Measurements from ENCODE around the gene PAK2. TPM values are rescaled to one million over a fixed set of nuclear protein-coding genes. Genes with fewer than 3 reads are reported as not detected.

PAK2 gene
- 99.6 and 101 TPM in 2 replicates for total RNA-seq

DNA sequence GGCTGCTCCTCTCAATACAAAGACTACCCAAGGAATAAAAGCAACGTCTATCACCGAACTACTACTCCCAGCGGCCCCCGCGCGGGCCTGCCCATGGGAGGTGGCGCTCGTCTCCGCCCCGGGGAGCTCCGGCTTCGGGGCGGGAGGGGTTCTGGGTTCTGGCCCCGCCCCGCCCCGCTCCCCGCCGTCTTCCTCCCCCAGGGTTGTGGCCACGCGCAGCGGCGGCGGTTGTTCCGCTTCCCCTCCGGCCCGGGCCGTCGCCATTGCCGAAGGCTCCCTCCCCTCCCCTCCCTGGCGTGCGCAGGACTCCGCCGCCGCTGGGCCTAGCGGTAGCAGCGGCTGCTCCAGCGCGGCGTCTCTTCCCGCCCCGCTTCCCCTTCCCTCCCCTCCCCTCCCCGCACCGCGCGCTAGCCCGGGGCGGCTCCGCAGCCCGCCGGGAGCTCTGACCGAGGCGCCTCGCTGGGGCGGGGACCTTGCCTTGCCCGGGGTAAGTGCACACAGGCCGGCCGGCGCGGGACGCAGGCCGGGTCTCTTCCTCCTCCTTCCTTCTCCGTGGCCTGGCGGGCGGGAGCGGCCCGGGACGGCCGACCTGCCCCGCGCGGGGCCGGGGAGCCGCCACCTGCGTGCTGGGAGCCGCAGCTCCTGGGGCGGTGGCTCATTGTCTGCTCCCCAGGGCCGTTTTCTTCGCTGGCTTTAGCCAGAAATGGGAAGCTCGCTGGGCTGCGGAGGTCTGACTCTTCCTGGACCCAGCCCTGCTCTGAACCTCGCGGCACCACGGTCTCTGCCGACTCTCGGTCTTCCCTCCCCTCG lies at the start of gene PAK2:
TSS of gene PAK2 (plus strand) at position 187 of the 810 bp plus-strand sequence. CDS start 42,790 bp downstream, outside the sequence.
- intact Hi-C loops (cut with micrococcal nuclease) = loop anchor here (1.0 to 5.0 kb wide), 7 partner anchors 28 to 308 kb away; partner anchors contain the start of genes CEP19, FBXO45, NCBP2 and PIGX

DNA sequence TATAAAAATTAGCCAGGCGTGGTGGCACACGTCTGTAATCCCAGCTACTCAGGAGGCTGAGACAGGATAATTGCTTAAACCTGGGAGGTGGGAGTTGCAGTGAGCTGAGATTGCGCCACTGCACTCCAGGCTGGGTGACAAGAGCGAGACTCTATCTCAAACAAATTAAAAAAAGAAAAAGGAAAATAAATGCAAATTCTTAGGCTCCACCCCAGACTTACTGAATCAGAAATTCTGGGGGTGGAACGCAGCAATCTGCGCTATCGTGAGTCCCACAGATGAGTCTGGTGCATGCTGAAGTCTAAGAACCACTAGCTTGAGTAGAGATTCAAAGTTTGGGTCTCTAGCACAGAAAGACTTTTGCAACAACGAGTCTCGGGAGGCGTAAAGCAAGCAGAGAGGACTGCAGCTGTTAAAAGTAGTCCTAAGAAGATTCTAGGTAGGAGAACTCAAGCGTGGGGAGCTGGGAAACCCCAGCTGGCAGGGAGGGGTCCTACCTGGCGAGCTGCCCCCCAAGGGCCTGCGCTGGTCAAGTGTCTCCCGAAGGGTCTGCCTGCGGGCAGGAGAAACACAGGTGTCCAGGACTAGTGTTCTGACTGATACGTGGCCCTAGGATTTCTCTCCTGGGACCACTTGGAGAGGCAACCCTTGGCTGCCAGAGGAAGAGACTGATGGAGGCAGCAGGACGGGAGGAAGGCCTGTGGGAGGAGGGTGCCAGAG lies 49.6 kb upstream of the PAK2 start:
- intact Hi-C loops (cut with micrococcal nuclease) = loop anchor here (5.0 kb wide), 1 partner anchor 153 kb away; no protein-coding TSS in a partner anchor

DNA sequence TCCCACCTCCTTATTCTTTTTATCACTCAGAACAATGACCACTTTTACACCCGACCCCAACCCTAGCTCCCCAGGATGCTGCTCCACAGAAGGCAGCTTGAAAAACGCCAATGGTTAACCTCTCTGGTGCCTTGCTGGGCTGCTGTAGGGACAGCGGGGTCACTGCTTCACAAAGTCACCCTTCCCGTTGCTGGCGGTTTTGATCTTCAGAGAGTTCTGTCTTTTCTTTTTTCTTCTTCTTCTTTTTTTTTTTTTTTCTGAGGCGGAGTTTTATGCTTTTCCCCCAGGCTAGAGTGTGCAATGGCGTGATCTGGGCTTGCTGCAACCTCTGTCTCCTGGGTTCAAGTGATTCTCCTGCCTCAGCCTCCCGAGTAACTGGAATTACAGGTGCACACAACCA lies 48.3 kb upstream of the PAK2 start:
- intact Hi-C loops (cut with micrococcal nuclease) = no loop called here

DNA sequence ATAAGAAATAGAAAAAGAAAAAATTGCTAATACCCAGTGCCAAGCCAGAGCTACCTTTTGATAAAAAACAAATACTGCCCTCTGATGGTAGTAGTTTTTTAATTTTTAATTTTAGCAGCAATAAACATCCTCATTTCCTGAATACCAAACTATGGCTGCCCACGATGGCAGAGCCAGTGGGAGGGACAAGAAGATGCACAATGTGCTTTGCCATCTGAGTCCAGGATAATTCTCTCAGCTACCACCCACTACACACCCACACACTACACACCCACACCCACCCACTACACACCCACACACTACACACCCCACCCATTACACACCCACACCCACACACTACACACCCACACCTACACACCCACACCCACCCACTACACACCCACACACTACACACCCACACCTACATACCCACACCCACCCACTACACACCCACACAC lies 45.4 kb upstream of the PAK2 start:
- intact Hi-C loops (cut with micrococcal nuclease) = loop anchor here (2.0 kb wide), 1 partner anchor 85 kb away; no protein-coding TSS in a partner anchor

DNA sequence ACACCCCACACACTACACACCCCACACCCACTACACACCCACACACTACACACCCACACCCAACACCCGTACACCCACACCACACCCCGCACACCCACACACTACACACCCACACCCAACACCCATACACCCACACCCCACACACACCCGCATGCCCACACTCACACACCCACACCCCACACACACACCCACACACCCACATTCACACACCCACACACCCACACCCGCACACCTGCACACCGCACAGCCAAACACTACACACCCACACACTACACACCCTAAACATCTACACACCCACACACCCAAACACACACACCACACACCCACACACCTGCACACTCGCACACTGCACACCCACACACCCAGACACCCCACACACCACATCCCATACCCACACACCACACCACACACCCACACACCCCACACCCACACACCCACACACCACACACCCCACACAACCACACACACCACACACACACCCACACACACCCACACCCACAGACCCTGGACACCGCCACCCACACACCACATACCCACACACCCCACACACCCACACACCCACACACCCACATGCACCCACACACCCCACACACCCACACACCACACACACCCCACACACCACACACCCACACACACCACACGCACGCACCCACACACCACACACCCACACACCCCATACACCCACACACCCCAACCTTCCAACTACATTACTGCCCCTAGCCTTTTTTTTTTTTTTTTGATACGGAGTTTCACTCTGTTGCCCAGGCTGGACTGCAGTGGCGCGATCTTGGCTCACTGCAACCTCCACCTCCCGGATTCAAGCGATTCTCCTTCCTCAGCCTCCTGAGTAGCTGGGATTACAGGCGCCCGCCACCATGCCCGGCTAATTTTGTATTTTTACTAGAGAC lies 44.5 kb upstream of the PAK2 start:
- intact Hi-C loops (cut with micrococcal nuclease) = loop anchor here (2.0 kb wide), 1 partner anchor 86 kb away; no protein-coding TSS in a partner anchor

DNA sequence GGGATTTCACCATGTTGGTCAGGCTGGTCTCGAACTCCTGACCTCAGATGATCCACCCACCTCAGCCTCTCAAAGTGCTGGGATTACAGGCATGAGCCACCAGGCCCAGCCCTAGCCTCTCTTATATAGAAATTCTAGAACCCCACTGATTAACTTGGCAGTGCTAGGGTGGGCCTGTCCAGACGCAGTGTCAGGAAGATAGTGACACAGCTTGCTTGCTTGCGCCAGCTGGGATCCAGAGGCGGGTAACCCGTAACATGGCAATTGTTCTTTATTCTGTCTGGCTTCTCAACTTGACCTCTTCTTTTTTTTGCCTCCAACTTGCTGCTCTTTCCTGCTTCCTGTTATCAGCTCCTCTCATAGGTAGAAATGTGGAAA lies 43.8 kb upstream of the PAK2 start:
- intact Hi-C loops (cut with micrococcal nuclease) = loop anchor here (2.0 kb wide), 1 partner anchor 87 kb away; no protein-coding TSS in a partner anchor

DNA sequence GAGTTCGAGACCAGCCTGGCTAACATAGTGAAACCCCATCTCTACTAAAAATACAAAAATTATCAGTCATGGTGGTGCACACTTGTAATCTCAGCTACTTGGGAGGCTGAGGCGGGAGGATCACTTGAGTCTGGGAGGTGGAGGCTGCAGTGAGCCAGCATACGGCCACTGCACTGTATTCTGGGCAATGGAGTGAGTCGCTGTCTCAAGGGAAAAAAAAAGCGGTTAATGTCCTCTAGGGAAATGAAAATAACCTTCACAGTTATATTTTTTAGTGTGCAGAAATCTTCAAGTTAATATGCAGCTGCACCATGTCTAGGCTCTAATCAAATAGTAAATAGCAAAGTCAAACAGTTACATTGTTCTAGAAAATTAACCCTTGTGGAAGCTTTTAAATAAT lies 42.4 kb upstream of the PAK2 start:
- intact Hi-C loops (cut with micrococcal nuclease) = no loop called here

DNA sequence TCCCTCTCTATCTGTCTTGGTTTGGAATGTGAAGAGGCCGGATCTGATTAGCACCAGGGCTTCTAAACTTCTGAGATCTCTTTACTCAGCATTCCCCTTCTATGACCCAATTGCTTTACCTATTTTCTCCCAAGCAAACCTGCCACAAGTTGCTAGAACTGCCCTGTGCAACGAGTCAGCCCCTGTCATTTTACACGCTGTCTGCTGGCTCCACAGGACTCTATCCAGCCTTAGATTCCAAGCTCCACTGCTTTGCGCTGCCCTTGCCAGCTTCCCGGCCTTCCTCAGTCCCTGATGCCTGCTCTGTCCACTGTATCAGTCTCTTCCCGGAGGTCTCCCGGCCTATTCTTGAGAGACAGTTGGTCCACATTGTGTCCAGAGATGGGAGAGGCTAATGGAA lies 39.9 kb upstream of the PAK2 start:
- intact Hi-C loops (cut with micrococcal nuclease) = no loop called here

DNA sequence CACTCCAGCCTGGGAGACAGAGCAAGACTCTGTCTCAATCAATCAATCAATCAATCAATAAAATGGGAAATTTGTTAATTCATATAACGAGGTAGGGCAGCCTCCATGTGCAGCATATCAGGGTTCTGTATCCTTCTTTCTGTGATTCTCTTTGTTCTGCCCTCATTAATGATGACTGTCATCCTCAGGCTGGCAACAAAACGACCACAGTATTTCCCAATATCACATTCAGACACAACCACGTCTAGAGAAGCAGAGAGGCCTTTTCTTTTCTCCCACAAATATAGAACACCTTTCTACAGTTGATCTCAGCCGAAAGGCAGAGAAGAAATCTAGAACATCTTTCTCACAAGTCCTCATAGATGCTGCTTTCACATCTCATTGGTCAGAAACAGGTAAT lies 38.9 kb upstream of the PAK2 start:
- intact Hi-C loops (cut with micrococcal nuclease) = no loop called here

DNA sequence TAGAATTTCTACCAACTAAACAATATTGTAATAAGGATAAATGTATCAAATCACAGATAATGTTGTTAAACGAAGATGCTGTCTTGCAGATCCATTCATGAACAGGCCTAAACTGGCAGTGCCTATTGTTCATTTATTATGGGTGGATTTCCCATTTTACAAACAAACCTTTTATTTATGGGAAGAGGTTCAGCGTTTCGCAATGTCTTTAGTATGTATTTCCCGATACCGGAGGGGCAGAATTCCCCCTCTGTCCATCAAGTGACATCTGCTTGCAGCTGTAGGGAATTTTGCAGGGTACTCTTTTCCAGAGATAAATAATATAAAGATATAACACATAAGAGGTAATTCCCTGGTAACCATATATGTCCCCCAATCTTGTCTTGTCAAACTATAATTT lies 33.3 kb upstream of the PAK2 start:
- intact Hi-C loops (cut with micrococcal nuclease) = no loop called here

DNA sequence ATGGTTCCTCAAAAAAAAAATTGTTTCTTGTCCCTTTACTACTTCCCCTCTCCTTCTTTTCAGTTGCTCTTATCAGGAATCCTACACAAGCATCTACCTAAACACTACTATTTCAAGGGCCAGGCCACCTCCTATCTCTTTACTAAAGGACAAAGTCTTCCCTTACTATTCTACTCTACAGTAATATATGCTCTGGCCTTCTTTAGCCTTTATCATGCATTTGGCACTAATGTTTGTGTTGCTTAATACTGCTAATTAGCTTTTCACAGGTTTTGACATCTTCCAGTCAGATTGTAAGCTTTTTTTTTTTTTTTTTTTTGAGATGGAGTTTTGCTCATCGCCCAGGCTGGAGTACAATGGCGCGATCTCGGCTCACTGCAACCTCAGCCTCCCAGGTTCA lies 32.9 kb upstream of the PAK2 start:
- intact Hi-C loops (cut with micrococcal nuclease) = no loop called here

DNA sequence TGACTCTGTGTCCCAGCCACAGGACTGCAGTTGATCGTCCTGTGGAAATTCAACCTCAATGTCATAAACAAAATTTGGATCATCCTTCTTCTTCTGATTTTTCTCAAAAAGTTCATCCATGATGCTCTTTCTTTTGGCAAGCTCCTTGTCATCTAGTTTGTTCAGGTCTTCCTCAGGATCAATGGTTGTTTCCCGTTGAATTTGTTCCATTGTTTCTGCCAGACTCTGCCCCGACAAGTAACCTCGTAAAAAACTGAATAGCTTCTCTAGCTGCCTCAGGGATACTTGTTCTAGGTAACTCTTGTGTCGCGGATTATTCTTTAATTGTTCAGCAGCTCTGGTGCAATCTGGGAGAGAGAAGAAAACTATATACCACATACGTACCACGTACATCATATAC lies 32.1 kb upstream of the PAK2 start:
- intact Hi-C loops (cut with micrococcal nuclease) = no loop called here

DNA sequence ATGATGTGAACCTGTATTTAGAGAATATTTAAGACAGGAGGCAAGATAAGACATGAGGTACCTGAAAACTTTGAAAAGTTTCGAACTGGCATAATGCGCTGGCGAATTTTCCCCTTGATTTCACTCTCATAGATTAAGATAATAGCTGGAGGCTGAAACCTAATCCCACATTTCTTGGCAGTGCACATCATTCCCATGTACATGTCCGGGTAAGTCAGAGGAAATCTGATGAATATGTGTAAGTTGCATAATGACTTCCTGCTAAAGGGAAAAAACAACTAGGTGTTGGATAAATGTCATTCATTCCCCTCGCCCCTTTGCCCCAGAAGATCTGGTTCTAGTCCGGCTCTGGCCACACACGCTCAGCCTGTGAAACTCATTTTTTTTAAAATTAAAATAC lies 31.2 kb upstream of the PAK2 start:
- intact Hi-C loops (cut with micrococcal nuclease) = no loop called here

DNA sequence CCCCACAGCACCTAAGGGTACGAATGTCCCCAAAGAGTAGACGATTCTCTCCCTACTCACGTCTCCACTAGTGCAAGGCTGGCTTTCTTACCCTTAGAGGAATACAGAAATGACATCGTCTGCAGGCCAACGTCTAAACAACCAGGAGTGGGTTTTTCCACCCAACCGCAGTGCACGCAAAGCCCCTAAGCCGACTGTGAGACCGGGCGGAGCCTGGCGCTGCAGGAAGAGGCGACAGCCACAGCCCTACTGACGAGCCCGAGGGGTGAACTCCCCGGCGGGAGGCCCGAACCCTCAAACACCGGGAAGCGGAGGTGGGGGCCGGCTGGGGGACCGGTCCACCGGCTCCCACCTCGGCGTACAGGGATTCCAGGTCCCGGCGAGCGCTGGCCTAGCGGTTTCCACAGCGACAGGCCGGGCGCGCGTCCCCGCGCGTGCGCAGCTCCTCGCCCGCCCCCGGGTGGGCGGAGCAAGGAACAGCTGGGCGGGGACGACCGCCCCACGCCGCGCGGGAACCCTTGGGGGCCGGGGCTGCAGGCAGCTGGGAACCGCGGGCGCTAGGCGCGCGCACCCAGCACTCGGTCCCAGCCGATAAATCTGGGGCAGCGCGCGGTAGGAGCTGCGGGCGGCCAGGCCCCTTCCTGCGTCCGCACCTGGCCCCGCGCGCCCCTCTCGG lies 27.7 kb upstream of the PAK2 start, which contains the start of the genes CEP19 and PIGX:
TSS of gene CEP19 (minus strand) at position 413 of the 676 bp plus-strand sequence. CDS start 3,593 bp downstream, outside the sequence.
TSS of gene PIGX (plus strand) at position 540 of the 676 bp plus-strand sequence.
- intact Hi-C loops (cut with micrococcal nuclease) = loop anchor here (1.0 to 10.0 kb wide), 6 partner anchors 28 to 277 kb away; partner anchors contain the start of genes FBXO45, NCBP2, SENP5 and UBXN7

DNA sequence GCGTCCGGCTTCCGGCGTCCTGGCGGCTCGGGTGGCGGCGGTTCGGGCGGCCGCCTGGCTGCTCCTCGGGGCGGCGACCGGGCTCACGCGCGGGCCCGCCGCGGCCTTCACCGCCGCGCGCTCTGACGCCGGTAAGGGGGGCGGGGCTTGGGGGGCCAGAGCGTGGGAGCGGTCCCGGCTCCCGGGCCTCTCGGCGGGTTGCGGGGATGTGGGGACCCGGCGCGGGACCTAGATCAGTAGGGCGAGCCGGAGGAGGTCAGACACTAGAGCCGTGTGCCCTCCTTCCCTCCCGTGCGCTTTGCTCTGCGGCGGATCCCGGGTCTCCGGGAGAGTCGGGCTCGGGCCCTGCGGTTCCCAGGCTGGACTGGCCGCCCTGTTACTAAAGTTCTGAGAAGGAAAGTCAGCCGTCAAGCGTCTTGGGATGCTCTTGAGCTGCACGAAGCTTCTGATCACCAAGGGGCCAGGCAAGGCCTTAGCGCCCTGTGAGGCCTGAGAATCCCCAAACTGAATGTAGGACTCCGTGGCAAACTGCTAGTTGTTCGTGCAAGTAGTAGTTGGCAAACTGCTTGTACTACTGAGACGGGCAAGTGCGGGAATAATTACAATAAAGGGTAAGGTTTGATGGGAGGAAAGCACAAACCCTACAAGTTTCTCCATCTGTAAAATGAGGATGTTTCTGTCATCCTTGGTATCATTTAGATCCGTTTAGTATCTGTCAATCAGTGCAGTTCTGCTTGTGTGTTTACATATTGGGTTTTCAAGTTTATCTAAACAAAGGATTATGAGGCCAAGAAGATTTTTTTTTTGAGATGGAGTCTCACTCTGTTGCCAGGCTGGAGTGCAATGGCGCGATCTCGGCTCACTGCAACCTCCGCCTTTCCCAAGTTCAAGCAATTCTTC lies 26.9 kb upstream of the PAK2 start:
- intact Hi-C loops (cut with micrococcal nuclease) = loop anchor here (1.0 to 10.0 kb wide), 5 partner anchors 28 to 278 kb away; partner anchors contain the start of genes FBXO45, NCBP2, SENP5 and UBXN7

DNA sequence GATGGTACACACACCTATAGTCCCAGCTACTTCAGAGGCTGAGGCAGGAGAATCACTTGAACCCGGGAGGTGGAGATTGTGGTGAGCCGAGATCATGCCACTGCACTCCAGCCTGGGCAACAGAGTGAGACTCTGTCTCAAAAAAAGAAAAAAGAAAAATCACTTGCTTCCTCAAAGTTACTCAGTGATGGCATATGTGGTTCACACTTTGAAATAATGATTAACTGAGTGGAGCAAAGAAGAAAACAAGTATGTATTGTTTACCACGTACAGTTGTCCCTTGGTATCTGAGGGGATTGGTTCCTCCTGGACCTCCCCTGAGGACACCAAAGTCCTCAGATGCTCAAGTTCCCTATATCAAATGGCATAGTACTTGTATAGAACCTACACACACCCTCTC lies 22.5 kb upstream of the PAK2 start:
- intact Hi-C loops (cut with micrococcal nuclease) = loop anchor here (10.0 kb wide), 1 partner anchor 282 kb away; the partner anchor contains the start of gene UBXN7

DNA sequence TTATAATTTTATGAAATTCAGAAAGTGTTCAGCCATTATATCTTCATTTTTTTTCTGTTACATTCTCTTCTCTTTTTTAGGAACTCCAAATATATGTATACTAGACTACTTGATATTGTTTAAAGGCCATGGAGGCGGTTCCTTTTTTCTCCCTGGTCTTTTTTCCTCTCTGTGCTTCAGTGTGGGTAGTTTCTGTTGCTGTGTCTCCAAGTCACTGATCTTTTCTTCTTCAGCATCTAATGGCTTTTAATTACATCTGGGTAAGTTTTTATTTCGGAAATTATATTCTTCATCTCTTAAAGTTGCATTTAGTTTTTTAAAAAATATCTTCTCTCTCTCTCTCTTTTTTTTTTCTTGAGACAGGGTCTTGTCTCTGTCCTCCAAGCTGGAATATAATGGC lies 18.6 kb upstream of the PAK2 start:
- intact Hi-C loops (cut with micrococcal nuclease) = no loop called here

DNA sequence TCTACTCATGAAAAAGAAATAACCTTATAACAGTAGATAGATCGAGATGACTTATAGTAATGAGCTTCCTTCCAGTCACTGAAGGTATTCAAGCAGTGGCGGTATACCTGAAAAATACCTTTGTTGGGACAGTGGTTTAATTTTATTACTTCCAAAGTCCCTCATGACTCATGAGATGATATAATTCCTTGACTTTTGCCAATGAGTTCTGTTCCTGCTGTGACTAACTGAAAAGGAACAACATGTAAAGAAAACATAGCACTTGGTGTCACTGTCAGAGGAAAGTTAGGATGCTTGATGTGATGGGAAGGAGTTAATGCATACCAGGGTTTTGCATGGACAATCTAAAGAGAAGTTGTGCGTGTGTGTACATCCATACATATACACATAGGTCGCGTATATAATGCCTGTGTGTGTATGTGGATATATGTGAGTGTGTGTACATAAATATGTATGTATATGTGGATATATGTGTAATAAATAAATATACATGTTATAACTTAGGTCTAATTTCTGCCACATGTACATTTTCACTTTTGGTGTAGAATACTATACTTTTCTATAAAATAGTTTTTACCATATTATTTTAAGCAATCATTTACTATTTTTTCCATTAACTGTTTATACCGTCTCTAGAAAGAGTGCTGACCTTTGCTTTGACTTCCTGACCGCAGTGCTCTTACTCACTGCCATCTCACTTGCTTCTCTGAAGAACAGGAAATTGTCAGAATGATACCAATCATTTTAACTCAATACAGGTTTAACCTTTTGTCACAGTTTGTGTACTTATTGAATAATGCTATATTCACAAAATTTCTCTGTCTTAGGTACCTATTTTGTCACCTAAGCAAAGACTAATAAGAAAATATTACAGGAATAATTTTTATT lies 12.6 kb upstream of the PAK2 start:
- intact Hi-C loops (cut with micrococcal nuclease) = no loop called here
